WERI-Rb-1 (cell line): ENCODE results near the gene CUL1.

Source experiments
- DNase-seq: peaks from one replicate; pipeline ENCODE4 v3.0.0-alpha.2; 2020
- H3K27ac ChIP-seq: fragments of 250-450 bp; sonication (Bioruptor Pico); 2 replicates; pipeline ENCODE4 v1.5.1; 2020; ENCODE audit warnings: mild to moderate bottlenecking, moderate library complexity
- H3K27me3 ChIP-seq: fragments of 250-450 bp; sonication (Bioruptor Pico); 2 replicates; pipeline ENCODE4 v1.5.1; 2021; ENCODE audit warnings: mild to moderate bottlenecking, low read depth, moderate library complexity; ENCODE audit not compliant: insufficient read depth, severe bottlenecking
- H3K36me3 ChIP-seq: fragments of 250-450 bp; sonication (Bioruptor Pico); 2 replicates; pipeline ENCODE4 v1.5.1; 2020; ENCODE audit warnings: mild to moderate bottlenecking, moderate library complexity
- H3K4me3 ChIP-seq: 2 replicates; pipeline ENCODE4 v1.5.1; 2011; ENCODE audit warnings: low read depth, mild to moderate bottlenecking, control low read depth, low read length
- H3K9me3 ChIP-seq: fragments of 250-450 bp; sonication (Bioruptor Pico); 2 replicates; pipeline ENCODE4 v1.5.1; 2021; ENCODE audit warnings: mild to moderate bottlenecking, moderate library complexity; ENCODE audit not compliant: severe bottlenecking
- TF ChIP-seq, protein P1 (sequence below): IDR thresholded peaks from 2 replicates; pipeline ENCODE4 v1.5.1; 2011; ENCODE audit warnings: low read depth, mild to moderate bottlenecking, control low read depth, inconsistent platforms, low read length

CUL1 gene

DNA sequence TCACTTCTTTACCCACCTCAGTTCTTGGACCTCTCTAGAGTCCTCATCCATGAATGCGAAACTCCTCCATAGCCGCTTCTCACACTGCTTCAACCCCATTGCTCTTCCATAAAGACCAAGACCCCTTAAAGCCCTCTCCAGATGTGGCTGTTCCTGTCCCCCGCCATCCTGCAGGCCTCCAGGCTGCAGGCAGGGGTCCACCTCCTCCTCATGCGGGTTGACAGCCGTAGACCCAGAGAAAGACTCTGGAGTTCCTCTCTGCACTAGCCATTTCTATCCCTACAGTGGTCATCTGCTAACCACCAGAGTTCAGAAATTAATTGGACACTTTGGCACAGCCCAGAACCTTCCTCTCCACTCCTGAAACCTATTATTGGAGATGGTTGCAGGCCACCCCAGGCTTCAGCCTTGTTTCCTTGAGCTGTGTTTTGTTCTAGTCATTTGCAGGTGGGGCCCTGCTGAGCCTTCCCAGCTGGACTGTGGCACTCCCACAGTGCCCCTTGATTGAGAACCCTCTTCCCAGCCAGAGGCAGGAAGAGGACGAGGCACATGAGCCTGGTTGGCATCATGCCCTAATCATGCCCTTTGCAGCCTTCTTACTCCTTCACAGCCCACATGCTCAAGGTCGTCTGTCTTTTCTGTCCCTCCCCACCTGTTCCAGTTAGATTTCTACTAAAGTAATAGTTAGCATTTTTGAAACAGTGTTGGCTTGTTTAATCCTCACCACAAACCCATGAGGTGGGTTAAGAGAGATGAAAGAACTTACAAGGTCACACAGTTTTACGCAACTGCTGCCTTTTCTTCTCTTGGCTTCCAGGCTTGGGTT is 23.9 kb downstream of the CUL1 start:
- no peak for DNase-seq
- Histone ChIP-seq H3K9me3 (no peaks in the 10 kb centered on the region), H3K27ac (no peak overlapping the region), H3K36me3 (peaks cover 2% of the 10 kb centered on the region; the same call in 1 of the 2 replicates), H3K4me3 (no peak overlapping the region), H3K27me3 (no peaks in the 10 kb centered on the region)
- TF ChIP-seq, protein P1, sequence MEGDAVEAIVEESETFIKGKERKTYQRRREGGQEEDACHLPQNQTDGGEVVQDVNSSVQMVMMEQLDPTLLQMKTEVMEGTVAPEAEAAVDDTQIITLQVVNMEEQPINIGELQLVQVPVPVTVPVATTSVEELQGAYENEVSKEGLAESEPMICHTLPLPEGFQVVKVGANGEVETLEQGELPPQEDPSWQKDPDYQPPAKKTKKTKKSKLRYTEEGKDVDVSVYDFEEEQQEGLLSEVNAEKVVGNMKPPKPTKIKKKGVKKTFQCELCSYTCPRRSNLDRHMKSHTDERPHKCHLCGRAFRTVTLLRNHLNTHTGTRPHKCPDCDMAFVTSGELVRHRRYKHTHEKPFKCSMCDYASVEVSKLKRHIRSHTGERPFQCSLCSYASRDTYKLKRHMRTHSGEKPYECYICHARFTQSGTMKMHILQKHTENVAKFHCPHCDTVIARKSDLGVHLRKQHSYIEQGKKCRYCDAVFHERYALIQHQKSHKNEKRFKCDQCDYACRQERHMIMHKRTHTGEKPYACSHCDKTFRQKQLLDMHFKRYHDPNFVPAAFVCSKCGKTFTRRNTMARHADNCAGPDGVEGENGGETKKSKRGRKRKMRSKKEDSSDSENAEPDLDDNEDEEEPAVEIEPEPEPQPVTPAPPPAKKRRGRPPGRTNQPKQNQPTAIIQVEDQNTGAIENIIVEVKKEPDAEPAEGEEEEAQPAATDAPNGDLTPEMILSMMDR = no peak

DNA sequence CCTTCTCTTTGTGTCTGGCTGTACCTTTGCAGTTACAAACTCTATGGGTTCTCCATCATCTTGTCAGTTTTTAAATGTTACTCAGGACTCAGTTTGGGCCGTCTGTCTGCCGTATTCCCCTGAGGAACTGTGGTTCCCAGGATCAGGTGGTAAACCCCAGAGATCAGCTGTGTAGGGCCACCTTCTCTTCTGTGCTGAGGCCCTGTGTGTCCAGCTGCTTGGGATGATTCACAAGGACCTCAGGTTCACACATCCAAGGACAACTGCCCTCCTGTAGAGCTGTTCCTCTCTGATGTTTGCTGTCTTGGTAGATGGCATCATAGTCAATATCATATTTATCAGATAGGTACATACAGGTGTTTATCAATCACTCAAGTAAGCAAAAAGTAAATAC is 24.5 kb downstream of the CUL1 start:
- no peaks in the 10 kb centered on the region for H3K9me3 ChIP-seq
- no peak for DNase-seq
- TF ChIP-seq, protein P1 = no peak
- peaks cover 3% of the 10 kb centered on the region; the same call in 1 of the 2 replicates for H3K36me3 ChIP-seq
- H3K27me3 ChIP-seq = no peaks in the 10 kb centered on the region
- no peak overlapping the region for H3K4me3 ChIP-seq
- H3K27ac ChIP-seq = no peak overlapping the region

DNA sequence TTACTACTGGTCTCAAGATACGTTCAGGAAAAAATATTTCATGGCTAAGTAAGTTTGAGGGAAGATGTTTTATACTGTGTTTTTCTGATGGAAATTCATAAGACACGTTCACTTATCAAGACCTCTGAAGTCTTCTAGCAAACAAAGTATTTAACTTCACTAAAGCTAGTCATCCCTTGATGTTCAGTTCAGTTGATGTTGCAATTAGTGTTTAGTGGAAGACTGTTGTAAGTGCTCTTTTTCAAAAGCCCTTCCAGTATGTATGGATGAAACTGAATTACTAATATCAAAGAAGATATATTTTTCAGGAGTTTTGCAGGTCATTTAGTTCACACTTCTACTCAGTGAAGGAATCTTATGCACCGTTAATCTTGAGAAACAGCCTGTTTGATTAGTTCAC is 25.1 kb downstream of the CUL1 start:
- Histone ChIP-seq H3K4me3 (no peak overlapping the region), H3K36me3 (peaks cover 3% of the 10 kb centered on the region; the same call in 1 of the 2 replicates), H3K9me3 (no peaks in the 10 kb centered on the region), H3K27me3 (no peaks in the 10 kb centered on the region), H3K27ac (no peak overlapping the region)
- TF ChIP-seq, protein P1 = no peak
- DNase-seq = no peak

DNA sequence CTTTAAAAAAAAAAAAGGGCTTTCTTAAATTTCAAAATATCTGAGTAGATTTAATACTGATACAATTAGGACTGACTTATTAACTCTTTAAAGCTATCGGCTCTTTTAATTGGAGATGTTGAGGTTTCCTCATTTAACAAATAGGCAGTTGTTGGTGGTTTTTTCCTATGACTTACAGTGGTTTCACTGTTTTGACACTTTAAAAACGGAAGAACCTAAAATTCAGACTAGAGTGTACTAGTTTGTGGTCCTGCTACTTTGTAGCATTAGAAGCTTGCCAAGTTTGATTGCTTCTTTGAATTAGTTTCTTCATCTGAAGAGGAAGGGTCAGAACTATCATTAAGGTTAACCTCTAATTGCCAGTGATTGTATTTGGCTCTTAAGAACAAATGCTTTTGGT is 27.7 kb downstream of the CUL1 start:
- no peak overlapping the region for H3K27ac ChIP-seq
- no peaks in the 10 kb centered on the region for H3K9me3 ChIP-seq
- DNase-seq = no peak
- no peaks in the 10 kb centered on the region for H3K27me3 ChIP-seq
- peaks cover 14% of the 10 kb centered on the region for H3K36me3 ChIP-seq
- no peak overlapping the region for H3K4me3 ChIP-seq
- TF ChIP-seq, protein P1 = no peak

DNA sequence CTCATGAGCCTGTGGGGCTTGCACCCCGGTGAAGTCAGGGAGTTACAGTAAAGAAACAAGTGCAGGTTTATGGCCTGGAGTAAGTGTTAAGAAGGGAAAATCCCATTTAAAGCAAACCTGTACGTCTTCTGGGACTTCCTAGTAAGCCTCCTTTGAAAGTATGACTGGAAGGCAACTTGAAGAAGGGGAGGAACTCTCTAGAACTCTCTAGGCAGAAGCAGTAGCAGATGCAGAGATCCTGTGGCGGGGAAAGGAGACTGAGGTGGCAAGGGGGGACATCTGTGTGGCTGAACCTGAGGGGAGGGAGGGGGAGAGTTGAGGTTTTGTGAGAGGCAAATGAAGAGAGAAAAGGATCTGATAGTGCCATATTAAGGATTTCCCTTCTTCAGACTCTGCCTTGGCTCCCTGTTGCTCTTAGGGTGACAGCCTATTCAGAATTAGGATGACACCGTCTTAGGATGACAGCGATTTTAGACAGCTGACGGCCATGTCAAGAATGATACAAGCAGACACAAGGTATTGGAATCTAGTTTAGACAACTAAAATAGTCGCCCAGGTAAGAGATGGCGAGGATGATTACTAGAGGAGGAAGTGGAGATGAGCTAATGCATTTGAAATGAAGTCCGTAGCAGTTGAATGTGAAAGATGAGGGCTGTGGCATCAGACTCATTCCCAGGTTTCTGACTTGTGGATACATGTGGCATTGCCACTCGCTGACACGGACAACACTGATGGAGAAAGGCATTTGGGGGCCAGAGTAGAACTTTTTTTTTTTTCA is 29.0 kb downstream of the CUL1 start:
- Histone ChIP-seq H3K9me3 (no peaks in the 10 kb centered on the region), H3K4me3 (no peak overlapping the region), H3K27me3 (no peaks in the 10 kb centered on the region), H3K27ac (no peak overlapping the region), H3K36me3 (peaks cover 25% of the 10 kb centered on the region)
- TF ChIP-seq, protein P1 = no peak
- no peak for DNase-seq
